Measurements from ENCODE around the gene FYN. TPM values are rescaled to one million over a fixed set of nuclear protein-coding genes. Genes with fewer than 3 reads are reported as not detected.

Gene FYN
- total and polyA plus RNA-seq, 10 of the 15 experiments (the other 5 are each of a cell fraction or from before 2014, with no cell fraction given), result 51.4 to 247 (median 138) TPM

DNA sequence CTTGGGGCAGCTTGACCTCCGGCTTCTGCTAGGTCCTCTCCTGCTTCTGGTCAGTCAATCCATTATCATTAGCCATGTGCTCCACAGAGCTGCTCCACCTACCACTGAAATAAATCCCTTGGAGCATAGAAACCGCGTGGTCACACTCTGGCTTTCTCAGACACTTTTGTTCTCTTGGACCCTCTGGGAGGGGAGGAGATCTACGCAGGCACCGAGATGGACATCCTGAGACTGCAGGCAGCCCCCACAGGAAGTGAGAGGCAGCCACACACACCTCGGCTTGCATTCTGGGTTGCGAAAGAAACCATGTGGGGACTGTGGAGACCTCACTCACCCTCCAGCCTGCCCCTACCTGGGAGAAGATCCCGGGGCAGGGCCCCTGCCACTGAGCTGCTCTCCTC, 79.5 kb downstream of the FYN start (continued):
- TF ChIP-seq, protein P1, sequence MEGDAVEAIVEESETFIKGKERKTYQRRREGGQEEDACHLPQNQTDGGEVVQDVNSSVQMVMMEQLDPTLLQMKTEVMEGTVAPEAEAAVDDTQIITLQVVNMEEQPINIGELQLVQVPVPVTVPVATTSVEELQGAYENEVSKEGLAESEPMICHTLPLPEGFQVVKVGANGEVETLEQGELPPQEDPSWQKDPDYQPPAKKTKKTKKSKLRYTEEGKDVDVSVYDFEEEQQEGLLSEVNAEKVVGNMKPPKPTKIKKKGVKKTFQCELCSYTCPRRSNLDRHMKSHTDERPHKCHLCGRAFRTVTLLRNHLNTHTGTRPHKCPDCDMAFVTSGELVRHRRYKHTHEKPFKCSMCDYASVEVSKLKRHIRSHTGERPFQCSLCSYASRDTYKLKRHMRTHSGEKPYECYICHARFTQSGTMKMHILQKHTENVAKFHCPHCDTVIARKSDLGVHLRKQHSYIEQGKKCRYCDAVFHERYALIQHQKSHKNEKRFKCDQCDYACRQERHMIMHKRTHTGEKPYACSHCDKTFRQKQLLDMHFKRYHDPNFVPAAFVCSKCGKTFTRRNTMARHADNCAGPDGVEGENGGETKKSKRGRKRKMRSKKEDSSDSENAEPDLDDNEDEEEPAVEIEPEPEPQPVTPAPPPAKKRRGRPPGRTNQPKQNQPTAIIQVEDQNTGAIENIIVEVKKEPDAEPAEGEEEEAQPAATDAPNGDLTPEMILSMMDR (IDR thresholded peaks at IDR 0.05 in 2 of 3, conservative IDR thresholded peaks at IDR 0.05 in 1 of 3; ENCODE audit: control insufficient read depth in 2 of 3, extremely low read depth in 1 of 3, insufficient read depth in 1 of 3, low read depth in 3 of 3, low read length in 3 of 3), result no peak
- TF ChIP-seq, protein P2, sequence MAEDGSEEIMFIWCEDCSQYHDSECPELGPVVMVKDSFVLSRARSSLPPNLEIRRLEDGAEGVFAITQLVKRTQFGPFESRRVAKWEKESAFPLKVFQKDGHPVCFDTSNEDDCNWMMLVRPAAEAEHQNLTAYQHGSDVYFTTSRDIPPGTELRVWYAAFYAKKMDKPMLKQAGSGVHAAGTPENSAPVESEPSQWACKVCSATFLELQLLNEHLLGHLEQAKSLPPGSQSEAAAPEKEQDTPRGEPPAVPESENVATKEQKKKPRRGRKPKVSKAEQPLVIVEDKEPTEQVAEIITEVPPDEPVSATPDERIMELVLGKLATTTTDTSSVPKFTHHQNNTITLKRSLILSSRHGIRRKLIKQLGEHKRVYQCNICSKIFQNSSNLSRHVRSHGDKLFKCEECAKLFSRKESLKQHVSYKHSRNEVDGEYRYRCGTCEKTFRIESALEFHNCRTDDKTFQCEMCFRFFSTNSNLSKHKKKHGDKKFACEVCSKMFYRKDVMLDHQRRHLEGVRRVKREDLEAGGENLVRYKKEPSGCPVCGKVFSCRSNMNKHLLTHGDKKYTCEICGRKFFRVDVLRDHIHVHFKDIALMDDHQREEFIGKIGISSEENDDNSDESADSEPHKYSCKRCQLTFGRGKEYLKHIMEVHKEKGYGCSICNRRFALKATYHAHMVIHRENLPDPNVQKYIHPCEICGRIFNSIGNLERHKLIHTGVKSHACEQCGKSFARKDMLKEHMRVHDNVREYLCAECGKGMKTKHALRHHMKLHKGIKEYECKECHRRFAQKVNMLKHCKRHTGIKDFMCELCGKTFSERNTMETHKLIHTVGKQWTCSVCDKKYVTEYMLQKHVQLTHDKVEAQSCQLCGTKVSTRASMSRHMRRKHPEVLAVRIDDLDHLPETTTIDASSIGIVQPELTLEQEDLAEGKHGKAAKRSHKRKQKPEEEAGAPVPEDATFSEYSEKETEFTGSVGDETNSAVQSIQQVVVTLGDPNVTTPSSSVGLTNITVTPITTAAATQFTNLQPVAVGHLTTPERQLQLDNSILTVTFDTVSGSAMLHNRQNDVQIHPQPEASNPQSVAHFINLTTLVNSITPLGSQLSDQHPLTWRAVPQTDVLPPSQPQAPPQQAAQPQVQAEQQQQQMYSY (CRISPR knock-in tag; IDR thresholded peaks at IDR 0.05), result no peak
- TF ChIP-seq CREM (IDR thresholded peaks at IDR 0.05; ENCODE audit: low read depth) (peak; percentile 42; the same call in 1 of the 2 replicates), JUNB (IDR thresholded peaks at IDR 0.05) (no peak), SPI1 (IDR thresholded peaks at IDR 0.05; ENCODE audit: borderline replicate concordance, insufficient read depth, low read depth, low read length) (peak; percentile 37; the same call in 1 of the 2 replicates), ZNF24 (IDR thresholded peaks at IDR 0.05) (no peak), TARDBP (IDR thresholded peaks at IDR 0.05; ENCODE audit: borderline replicate concordance) (no peak), TCF12 (IDR thresholded peaks at IDR 0.05; ENCODE audit: low read depth, low read length) (no peak), PAX5 (IDR thresholded peaks at IDR 0.05; ENCODE audit: borderline replicate concordance, low read depth, low read length) (no peak), ZNF384 (IDR thresholded peaks at IDR 0.05; ENCODE audit: borderline replicate concordance, low read depth, low read length) (no peak), ZNF207 (IDR thresholded peaks at IDR 0.05; ENCODE audit: borderline replicate concordance) (no peak), TBL1XR1 (IDR thresholded peaks at IDR 0.05; ENCODE audit: low read depth, low read length) (no peak), KDM1A (IDR thresholded peaks at IDR 0.05; ENCODE audit: borderline replicate concordance) (no peak)
- TF ChIP-seq, protein P3, sequence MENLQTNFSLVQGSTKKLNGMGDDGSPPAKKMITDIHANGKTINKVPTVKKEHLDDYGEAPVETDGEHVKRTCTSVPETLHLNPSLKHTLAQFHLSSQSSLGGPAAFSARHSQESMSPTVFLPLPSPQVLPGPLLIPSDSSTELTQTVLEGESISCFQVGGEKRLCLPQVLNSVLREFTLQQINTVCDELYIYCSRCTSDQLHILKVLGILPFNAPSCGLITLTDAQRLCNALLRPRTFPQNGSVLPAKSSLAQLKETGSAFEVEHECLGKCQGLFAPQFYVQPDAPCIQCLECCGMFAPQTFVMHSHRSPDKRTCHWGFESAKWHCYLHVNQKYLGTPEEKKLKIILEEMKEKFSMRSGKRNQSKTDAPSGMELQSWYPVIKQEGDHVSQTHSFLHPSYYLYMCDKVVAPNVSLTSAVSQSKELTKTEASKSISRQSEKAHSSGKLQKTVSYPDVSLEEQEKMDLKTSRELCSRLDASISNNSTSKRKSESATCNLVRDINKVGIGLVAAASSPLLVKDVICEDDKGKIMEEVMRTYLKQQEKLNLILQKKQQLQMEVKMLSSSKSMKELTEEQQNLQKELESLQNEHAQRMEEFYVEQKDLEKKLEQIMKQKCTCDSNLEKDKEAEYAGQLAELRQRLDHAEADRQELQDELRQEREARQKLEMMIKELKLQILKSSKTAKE (IDR thresholded peaks at IDR 0.05; ENCODE audit: low read depth, poor library complexity, severe bottlenecking), result no peak
- TF ChIP-seq, protein P4, sequence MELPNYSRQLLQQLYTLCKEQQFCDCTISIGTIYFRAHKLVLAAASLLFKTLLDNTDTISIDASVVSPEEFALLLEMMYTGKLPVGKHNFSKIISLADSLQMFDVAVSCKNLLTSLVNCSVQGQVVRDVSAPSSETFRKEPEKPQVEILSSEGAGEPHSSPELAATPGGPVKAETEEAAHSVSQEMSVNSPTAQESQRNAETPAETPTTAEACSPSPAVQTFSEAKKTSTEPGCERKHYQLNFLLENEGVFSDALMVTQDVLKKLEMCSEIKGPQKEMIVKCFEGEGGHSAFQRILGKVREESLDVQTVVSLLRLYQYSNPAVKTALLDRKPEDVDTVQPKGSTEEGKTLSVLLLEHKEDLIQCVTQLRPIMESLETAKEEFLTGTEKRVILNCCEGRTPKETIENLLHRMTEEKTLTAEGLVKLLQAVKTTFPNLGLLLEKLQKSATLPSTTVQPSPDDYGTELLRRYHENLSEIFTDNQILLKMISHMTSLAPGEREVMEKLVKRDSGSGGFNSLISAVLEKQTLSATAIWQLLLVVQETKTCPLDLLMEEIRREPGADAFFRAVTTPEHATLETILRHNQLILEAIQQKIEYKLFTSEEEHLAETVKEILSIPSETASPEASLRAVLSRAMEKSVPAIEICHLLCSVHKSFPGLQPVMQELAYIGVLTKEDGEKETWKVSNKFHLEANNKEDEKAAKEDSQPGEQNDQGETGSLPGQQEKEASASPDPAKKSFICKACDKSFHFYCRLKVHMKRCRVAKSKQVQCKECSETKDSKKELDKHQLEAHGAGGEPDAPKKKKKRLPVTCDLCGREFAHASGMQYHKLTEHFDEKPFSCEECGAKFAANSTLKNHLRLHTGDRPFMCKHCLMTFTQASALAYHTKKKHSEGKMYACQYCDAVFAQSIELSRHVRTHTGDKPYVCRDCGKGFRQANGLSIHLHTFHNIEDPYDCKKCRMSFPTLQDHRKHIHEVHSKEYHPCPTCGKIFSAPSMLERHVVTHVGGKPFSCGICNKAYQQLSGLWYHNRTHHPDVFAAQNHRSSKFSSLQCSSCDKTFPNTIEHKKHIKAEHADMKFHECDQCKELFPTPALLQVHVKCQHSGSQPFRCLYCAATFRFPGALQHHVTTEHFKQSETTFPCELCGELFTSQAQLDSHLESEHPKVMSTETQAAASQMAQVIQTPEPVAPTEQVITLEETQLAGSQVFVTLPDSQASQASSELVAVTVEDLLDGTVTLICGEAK (IDR thresholded peaks at IDR 0.05; ENCODE audit: borderline replicate concordance), result no peak; the same call in 1 of the 2 replicates
- TF ChIP-seq, protein P5, sequence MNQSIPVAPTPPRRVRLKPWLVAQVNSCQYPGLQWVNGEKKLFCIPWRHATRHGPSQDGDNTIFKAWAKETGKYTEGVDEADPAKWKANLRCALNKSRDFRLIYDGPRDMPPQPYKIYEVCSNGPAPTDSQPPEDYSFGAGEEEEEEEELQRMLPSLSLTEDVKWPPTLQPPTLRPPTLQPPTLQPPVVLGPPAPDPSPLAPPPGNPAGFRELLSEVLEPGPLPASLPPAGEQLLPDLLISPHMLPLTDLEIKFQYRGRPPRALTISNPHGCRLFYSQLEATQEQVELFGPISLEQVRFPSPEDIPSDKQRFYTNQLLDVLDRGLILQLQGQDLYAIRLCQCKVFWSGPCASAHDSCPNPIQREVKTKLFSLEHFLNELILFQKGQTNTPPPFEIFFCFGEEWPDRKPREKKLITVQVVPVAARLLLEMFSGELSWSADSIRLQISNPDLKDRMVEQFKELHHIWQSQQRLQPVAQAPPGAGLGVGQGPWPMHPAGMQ (IDR thresholded peaks at IDR 0.05; ENCODE audit: borderline replicate concordance), result no peak
